RWPE2 (cell line): ENCODE measurements around the gene PEX1.
A peak's percentile ranks its signal among the peaks of the same experiment; 100 is the strongest.
"Not testable (repeated sequence)": the region's sequence is repeated elsewhere in the genome, so short reads cannot be mapped to it uniquely, and the experiment has no call there.

Experiments used
- ATAC-seq: fragments of 200-7000 bp; cut with Tn5 transposase; 3 replicates; pipeline ENCODE4 v1.9.1; 2021; ENCODE audit warnings: low read depth
- DNase-seq: peaks from one replicate; pipeline ENCODE4 v3.0.0-alpha.2; 2020; ENCODE audit warnings: low spot score
- H3K27ac ChIP-seq: fragments of 450-650 bp; 2 replicates; pipeline ENCODE4 v1.5.1; 2017; ENCODE audit warnings: mild to moderate bottlenecking; ENCODE audit not compliant: poor library complexity, severe bottlenecking
- H3K27me3 ChIP-seq: fragments of 250-450 bp; sonication (Bioruptor Pico); 2 replicates; pipeline ENCODE4 v1.5.1; 2021; ENCODE audit warnings: mild to moderate bottlenecking, moderate library complexity; ENCODE audit not compliant: insufficient read depth, poor library complexity, severe bottlenecking
- H3K36me3 ChIP-seq: fragments of 250-450 bp; sonication (Bioruptor Pico); 2 replicates; pipeline ENCODE4 v1.5.1; 2020; ENCODE audit warnings: low read depth, mild to moderate bottlenecking, moderate library complexity
- H3K4me1 ChIP-seq: fragments of 250-450 bp; sonication (Bioruptor Pico); 2 replicates; pipeline ENCODE4 v1.5.1; 2021; ENCODE audit warnings: mild to moderate bottlenecking, moderate library complexity; ENCODE audit not compliant: insufficient read depth, poor library complexity, severe bottlenecking
- H3K4me3 ChIP-seq: fragments of 250-450 bp; sonication (Bioruptor Pico); 2 replicates; pipeline ENCODE4 v1.5.1; 2021; ENCODE audit warnings: mild to moderate bottlenecking, moderate library complexity; ENCODE audit not compliant: severe bottlenecking
- H3K9me3 ChIP-seq: fragments of 250-450 bp; sonication (Bioruptor Pico); 2 replicates; pipeline ENCODE4 v1.5.1; 2021; ENCODE audit warnings: mild to moderate bottlenecking, moderate library complexity; ENCODE audit not compliant: severe bottlenecking
- TF ChIP-seq, protein P1 (sequence below): fragments of 450-650 bp; IDR thresholded peaks from one replicate; pipeline ENCODE4 v1.5.1; 2017; ENCODE audit warnings: mild to moderate bottlenecking, moderate library complexity; ENCODE audit not compliant: poor library complexity, severe bottlenecking

The PEX1 gene

DNA sequence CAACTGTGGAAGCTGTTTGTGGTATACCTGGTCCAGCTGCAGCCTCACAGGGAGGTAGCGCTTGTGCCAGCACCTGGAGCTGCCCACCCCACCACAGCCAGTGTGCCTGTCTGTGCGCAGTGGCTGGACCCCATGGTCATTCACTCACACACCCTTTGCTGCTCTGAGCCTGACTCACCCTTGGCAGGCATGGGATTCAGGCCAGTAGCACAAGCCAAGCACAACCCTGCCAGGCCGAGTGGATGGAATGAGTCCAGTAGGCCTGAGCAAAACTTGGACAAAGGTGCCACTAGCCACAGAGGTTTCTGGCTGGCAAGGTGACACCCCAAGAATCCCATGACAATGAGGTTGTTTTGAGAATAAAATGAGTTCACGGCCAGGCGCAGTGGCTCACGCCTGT lies 19.3 kb upstream of the PEX1 start:
- H3K9me3 ChIP-seq: no peaks in the 10 kb centered on the region
- H3K4me3 ChIP-seq: no peak overlapping the region
- TF ChIP-seq, protein P1, sequence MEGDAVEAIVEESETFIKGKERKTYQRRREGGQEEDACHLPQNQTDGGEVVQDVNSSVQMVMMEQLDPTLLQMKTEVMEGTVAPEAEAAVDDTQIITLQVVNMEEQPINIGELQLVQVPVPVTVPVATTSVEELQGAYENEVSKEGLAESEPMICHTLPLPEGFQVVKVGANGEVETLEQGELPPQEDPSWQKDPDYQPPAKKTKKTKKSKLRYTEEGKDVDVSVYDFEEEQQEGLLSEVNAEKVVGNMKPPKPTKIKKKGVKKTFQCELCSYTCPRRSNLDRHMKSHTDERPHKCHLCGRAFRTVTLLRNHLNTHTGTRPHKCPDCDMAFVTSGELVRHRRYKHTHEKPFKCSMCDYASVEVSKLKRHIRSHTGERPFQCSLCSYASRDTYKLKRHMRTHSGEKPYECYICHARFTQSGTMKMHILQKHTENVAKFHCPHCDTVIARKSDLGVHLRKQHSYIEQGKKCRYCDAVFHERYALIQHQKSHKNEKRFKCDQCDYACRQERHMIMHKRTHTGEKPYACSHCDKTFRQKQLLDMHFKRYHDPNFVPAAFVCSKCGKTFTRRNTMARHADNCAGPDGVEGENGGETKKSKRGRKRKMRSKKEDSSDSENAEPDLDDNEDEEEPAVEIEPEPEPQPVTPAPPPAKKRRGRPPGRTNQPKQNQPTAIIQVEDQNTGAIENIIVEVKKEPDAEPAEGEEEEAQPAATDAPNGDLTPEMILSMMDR: no peak
- ATAC-seq: no peak
- H3K27ac ChIP-seq: no peak overlapping the region
- no peak for DNase-seq
- no peaks in the 10 kb centered on the region for H3K36me3 ChIP-seq
- no peaks in the 10 kb centered on the region for H3K4me1 ChIP-seq
- H3K27me3 ChIP-seq: no peaks in the 10 kb centered on the region

DNA sequence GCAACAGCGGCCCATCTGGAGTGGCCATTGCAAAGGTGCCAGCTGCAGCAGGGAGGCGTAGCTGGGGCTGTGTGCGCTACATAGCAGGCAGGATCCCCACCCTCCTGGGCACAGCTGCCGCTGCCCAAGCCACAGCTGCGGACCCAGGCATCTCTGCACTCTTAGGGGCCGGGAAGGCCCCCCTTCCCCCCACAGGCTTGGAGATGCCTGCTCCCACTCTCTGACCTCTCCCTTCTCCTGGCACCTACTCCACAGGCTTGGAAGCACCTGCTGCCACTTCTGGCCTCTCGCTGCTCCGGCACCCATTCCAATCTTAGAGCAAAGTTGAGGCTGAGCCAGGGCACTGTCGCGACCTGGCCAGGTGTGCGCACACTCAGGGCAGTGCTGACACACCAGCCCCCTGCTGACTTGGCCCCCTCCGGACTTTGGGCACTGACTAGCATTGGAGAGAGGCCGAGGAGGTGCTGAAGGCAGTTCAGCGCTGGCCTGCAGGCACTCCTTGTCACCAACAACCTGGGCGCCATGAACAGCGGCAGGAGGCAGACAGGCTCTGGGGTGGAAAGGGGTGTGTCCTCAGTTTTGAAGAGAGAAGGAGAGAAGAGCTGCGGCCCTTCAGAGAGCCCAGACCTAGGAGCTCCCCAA lies 18.7 kb upstream of the PEX1 start:
- no peak for ATAC-seq
- Histone ChIP-seq H3K9me3 (no peaks in the 10 kb centered on the region), H3K27ac (no peak overlapping the region), H3K4me1 (no peaks in the 10 kb centered on the region), H3K27me3 (no peaks in the 10 kb centered on the region), H3K4me3 (no peak overlapping the region), H3K36me3 (no peaks in the 10 kb centered on the region)
- no peak for DNase-seq
- TF ChIP-seq, protein P1: no peak

DNA sequence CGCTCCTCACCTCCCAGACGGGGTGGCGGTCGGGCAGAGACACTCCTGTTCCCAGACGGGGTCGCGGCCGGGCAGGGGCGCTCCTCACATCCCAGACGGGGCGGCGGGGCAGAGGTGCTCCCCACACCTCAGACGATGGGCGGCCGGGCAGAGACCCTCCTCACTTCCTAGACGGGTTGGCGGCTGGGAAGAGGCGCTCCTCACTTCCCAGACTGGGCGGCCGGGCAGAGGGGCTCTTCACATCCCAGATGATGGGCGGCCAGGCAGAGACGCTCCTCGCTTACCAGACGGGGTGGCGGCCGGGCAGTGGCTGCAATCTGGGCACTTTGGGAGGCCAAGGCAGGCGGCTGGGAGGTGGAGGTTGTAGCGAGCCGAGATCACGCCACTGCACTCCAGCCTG lies 16.8 kb upstream of the PEX1 start:
- not testable (repeated sequence) for H3K4me3 ChIP-seq, H3K27ac ChIP-seq, DNase-seq, H3K9me3 ChIP-seq, H3K4me1 ChIP-seq, ATAC-seq, H3K27me3 ChIP-seq, H3K36me3 ChIP-seq

DNA sequence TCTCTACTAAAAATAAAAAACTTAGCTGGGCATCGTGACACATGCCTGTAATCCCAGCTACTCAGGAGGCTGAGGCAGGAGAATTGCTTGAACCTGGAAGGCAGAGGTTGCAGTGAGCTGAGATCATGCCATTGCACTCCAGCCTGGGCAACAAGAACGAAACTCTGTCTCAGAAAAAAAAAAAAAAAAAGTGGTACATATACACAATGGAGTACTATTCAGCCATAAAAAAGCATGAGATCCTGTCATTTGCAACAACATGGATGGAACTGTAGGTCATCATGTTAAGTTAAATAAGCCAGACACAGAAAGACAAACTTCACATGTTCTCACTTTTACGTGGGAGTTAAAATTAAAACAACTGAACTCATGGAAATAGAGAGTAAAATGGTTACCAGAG lies 15.2 kb upstream of the PEX1 start:
- H3K36me3 ChIP-seq, H3K27ac ChIP-seq, H3K4me1 ChIP-seq, ATAC-seq, H3K9me3 ChIP-seq, H3K27me3 ChIP-seq, DNase-seq, H3K4me3 ChIP-seq: not testable (repeated sequence)

DNA sequence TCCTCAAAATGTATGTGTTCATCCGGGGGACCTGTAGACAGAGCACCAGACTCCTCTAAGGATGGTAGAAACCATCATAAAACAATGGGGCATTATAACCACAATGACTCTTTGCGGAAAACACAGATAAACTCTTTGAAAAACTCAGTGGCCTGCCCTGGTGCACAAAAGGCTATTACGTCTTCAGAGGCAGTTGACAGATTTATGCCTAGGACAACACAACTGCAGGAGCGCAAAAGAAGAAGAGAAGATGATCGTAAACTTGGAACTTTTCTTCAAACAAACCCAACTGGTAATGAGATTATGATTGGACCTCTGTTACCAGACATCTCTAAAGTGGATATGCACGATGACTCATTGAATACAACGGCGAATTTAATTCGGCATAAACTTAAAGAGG lies 6.3 kb upstream of the PEX1 start:
- H3K27ac ChIP-seq: no peak overlapping the region
- TF ChIP-seq, protein P1: no peak
- H3K9me3 ChIP-seq: no peaks in the 10 kb centered on the region
- peaks cover 90% of the 10 kb centered on the region for H3K36me3 ChIP-seq
- H3K4me3 ChIP-seq: no peak overlapping the region
- H3K27me3 ChIP-seq: no peaks in the 10 kb centered on the region
- ATAC-seq (no peak), DNase-seq (no peak)
- peaks cover 2% of the 10 kb centered on the region for H3K4me1 ChIP-seq

DNA sequence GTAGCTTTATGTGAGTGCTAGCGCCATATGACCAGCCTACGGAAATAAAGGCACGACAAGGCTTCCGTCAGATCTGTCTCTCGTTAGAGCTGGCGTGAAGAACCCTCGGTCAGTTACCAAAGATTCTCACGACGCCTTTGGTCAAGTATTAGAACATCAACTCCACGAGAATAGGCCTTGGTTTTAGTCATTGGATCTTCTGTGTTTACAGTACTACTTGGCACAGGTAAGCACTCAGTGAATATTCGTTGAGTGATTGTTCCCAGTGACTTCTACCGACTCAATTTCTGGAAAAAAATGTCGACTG lies 591 bp upstream of the PEX1 start:
- peaks cover 40% of the 10 kb centered on the region for H3K36me3 ChIP-seq
- TF ChIP-seq, protein P1: no peak
- H3K9me3 ChIP-seq: no peaks in the 10 kb centered on the region
- peak overlapping the region; percentile 51 for H3K27ac ChIP-seq
- ATAC-seq: peak; percentile 0; the same call in 1 of the 3 replicates
- H3K4me1 ChIP-seq: peaks cover 14% of the 10 kb centered on the region
- H3K4me3 ChIP-seq: peak overlapping the region; percentile 97
- DNase-seq: no peak
- H3K27me3 ChIP-seq: no peaks in the 10 kb centered on the region
